ENCODE results near the gene SGSM2.
A peak's percentile ranks its signal among the peaks of the same experiment; 100 is the strongest.

GRCh38 chr17:2399572-2400473 is 62.5 kb downstream of the SGSM2 start:
- TF ChIP-seq CTCF (IDR thresholded peaks at IDR 0.05), result no peak
- TF ChIP-seq POLR2A (IDR thresholded peaks at IDR 0.05), result peak in 1 of 2 donors; percentile 40

All from lower leg skin (tissue), 3 donors.